Stimulated activated naive CD8-positive, alpha-beta T cell treated with anti-CD3 and anti-CD28 coated beads, Interleukin-15, Interleukin-2, amounts not matched to agents 100 ng/mL and 50 ng/mL, for 24 hours (primary cell): ENCODE data around the gene CATSPER1.

Experiments used
- H3K27ac Mint-ChIP-seq: one replicate; pipeline ENCODE4 v1.8.0; 2021; ENCODE audit warnings: mild to moderate bottlenecking, mixed read lengths
- H3K27me3 Mint-ChIP-seq: one replicate; pipeline ENCODE4 v1.8.0; 2021; ENCODE audit warnings: mixed read lengths
- H3K36me3 Mint-ChIP-seq: one replicate; pipeline ENCODE4 v1.8.0; 2021; ENCODE audit warnings: low read depth, mixed read lengths
- H3K4me1 Mint-ChIP-seq: one replicate; pipeline ENCODE4 v1.8.0; 2021; ENCODE audit warnings: low read depth, mixed read lengths
- H3K4me3 Mint-ChIP-seq: one replicate; pipeline ENCODE4 v1.8.0; 2021; ENCODE audit warnings: mild to moderate bottlenecking, mixed read lengths
- H3K9me3 Mint-ChIP-seq: one replicate; pipeline ENCODE4 v1.8.0; 2021; ENCODE audit warnings: mixed read lengths

The CATSPER1 gene

GRCh38 chr11:66026017-66026529, at the start of gene CATSPER1:
TSS of gene CATSPER1 (minus strand) at chr11:66026479. CDS start at chr11:66026379, 100 bp downstream.
- no peaks in the 10 kb centered on the region for H3K36me3 Mint-ChIP-seq
- H3K27ac Mint-ChIP-seq = no peak within 1 kb of the TSS
- peaks cover 8% of the 10 kb centered on the region for H3K27me3 Mint-ChIP-seq
- H3K4me1 Mint-ChIP-seq = peaks cover 17% of the 10 kb centered on the region
- H3K9me3 Mint-ChIP-seq = no peaks in the 10 kb centered on the region
- H3K4me3 Mint-ChIP-seq = no peak within 1 kb of the TSS

GRCh38 chr11:66075273-66075672, 49.0 kb upstream of the CATSPER1 start:
- H3K4me3 Mint-ChIP-seq = no peak overlapping the region
- no peak overlapping the region for H3K27ac Mint-ChIP-seq
- peaks cover 65% of the 10 kb centered on the region for H3K36me3 Mint-ChIP-seq

GRCh38 chr11:66073669-66074068, 47.4 kb upstream of the CATSPER1 start:
- H3K4me1 Mint-ChIP-seq = peaks cover 68% of the 10 kb centered on the region
- no peaks in the 10 kb centered on the region for H3K27me3 Mint-ChIP-seq
- no peaks in the 10 kb centered on the region for H3K9me3 Mint-ChIP-seq
- no peak overlapping the region for H3K27ac Mint-ChIP-seq
- peaks cover 58% of the 10 kb centered on the region for H3K36me3 Mint-ChIP-seq
- H3K4me3 Mint-ChIP-seq = no peak overlapping the region

More at GRCh38 chr11:66075273-66075672, 49.0 kb upstream of the CATSPER1 start:
- H3K27me3 Mint-ChIP-seq = no peaks in the 10 kb centered on the region
- H3K4me1 Mint-ChIP-seq = peaks cover 74% of the 10 kb centered on the region
- no peaks in the 10 kb centered on the region for H3K9me3 Mint-ChIP-seq

GRCh38 chr11:66072518-66072917, 46.2 kb upstream of the CATSPER1 start:
- Mint-ChIP-seq H3K36me3 (peaks cover 60% of the 10 kb centered on the region), H3K9me3 (no peaks in the 10 kb centered on the region), H3K27ac (peak overlapping the region; percentile 87), H3K4me1 (peaks cover 68% of the 10 kb centered on the region), H3K27me3 (no peaks in the 10 kb centered on the region), H3K4me3 (peak overlapping the region; percentile 90)

- Mint-ChIP-seq H3K4me1 (peaks cover 68% of the 10 kb centered on the region), H3K9me3 (no peaks in the 10 kb centered on the region), H3K36me3 (peaks cover 60% of the 10 kb centered on the region), H3K4me3 (peak overlapping the region; percentile 90), H3K27me3 (no peaks in the 10 kb centered on the region), H3K27ac (peak overlapping the region; percentile 87)
Observed at GRCh38 chr11:66072081-66072480, 45.8 kb upstream of the CATSPER1 start.

GRCh38 chr11:66071381-66071801, 45.1 kb upstream of the CATSPER1 start:
- Mint-ChIP-seq H3K9me3 (no peaks in the 10 kb centered on the region), H3K4me3 (peak overlapping the region; percentile 90), H3K27ac (peak overlapping the region; percentile 87), H3K27me3 (no peaks in the 10 kb centered on the region), H3K4me1 (peaks cover 68% of the 10 kb centered on the region), H3K36me3 (peaks cover 61% of the 10 kb centered on the region)

- Mint-ChIP-seq H3K4me1 (peaks cover 69% of the 10 kb centered on the region), H3K9me3 (no peaks in the 10 kb centered on the region), H3K4me3 (peak overlapping the region; percentile 90), H3K27ac (peak overlapping the region; percentile 87), H3K27me3 (no peaks in the 10 kb centered on the region), H3K36me3 (peaks cover 63% of the 10 kb centered on the region)
Observed at GRCh38 chr11:66070604-66071380, 44.5 kb upstream of the CATSPER1 start.

GRCh38 chr11:66069715-66070603, 43.7 kb upstream of the CATSPER1 start, which contains the start of gene PACS1:
TSS of gene PACS1 (plus strand) at chr11:66070272. CDS start at chr11:66070487, 215 bp downstream.
- Mint-ChIP-seq H3K36me3 (peaks cover 69% of the 10 kb centered on the region), H3K27ac (peak within 1 kb of the TSS; percentile 95), H3K9me3 (no peaks in the 10 kb centered on the region), H3K27me3 (no peaks in the 10 kb centered on the region), H3K4me3 (peak within 1 kb of the TSS; percentile 90), H3K4me1 (peaks cover 73% of the 10 kb centered on the region)

- Mint-ChIP-seq H3K4me1 (peaks cover 71% of the 10 kb centered on the region), H3K27me3 (no peaks in the 10 kb centered on the region), H3K36me3 (peaks cover 71% of the 10 kb centered on the region), H3K9me3 (no peaks in the 10 kb centered on the region), H3K27ac (peak overlapping the region; percentile 95), H3K4me3 (peak overlapping the region; percentile 73)
Observed at GRCh38 chr11:66068923-66069714, 42.8 kb upstream of the CATSPER1 start.

GRCh38 chr11:66068154-66068821, 42.0 kb upstream of the CATSPER1 start:
- Mint-ChIP-seq H3K36me3 (peaks cover 72% of the 10 kb centered on the region), H3K27ac (peak overlapping the region; percentile 95), H3K9me3 (no peaks in the 10 kb centered on the region), H3K4me1 (peaks cover 76% of the 10 kb centered on the region), H3K27me3 (no peaks in the 10 kb centered on the region), H3K4me3 (peak overlapping the region; percentile 73)

- Mint-ChIP-seq H3K36me3 (peaks cover 72% of the 10 kb centered on the region), H3K27ac (peak overlapping the region; percentile 95), H3K4me1 (peaks cover 72% of the 10 kb centered on the region), H3K9me3 (no peaks in the 10 kb centered on the region), H3K4me3 (no peak overlapping the region), H3K27me3 (no peaks in the 10 kb centered on the region)
Observed at GRCh38 chr11:66067640-66068039, 41.4 kb upstream of the CATSPER1 start.

GRCh38 chr11:66066751-66067150, 40.5 kb upstream of the CATSPER1 start:
- peaks cover 70% of the 10 kb centered on the region for H3K36me3 Mint-ChIP-seq
- H3K27ac Mint-ChIP-seq = peak overlapping the region; percentile 95
- no peak overlapping the region for H3K4me3 Mint-ChIP-seq
- no peaks in the 10 kb centered on the region for H3K27me3 Mint-ChIP-seq
- no peaks in the 10 kb centered on the region for H3K9me3 Mint-ChIP-seq
- H3K4me1 Mint-ChIP-seq = peaks cover 66% of the 10 kb centered on the region

- H3K27me3 Mint-ChIP-seq = no peaks in the 10 kb centered on the region
- H3K4me1 Mint-ChIP-seq = peaks cover 76% of the 10 kb centered on the region
- H3K27ac Mint-ChIP-seq = no peak overlapping the region
- H3K9me3 Mint-ChIP-seq = no peaks in the 10 kb centered on the region
- peaks cover 91% of the 10 kb centered on the region for H3K36me3 Mint-ChIP-seq
- no peak overlapping the region for H3K4me3 Mint-ChIP-seq
Observed at GRCh38 chr11:66064571-66064970, 38.3 kb upstream of the CATSPER1 start.

- H3K27ac Mint-ChIP-seq = peak overlapping the region; percentile 50
- H3K4me1 Mint-ChIP-seq = peaks cover 70% of the 10 kb centered on the region
- H3K4me3 Mint-ChIP-seq = no peak overlapping the region
- H3K27me3 Mint-ChIP-seq = no peaks in the 10 kb centered on the region
- peaks cover 93% of the 10 kb centered on the region for H3K36me3 Mint-ChIP-seq
- H3K9me3 Mint-ChIP-seq = no peaks in the 10 kb centered on the region
Observed at GRCh38 chr11:66063900-66064299, 37.6 kb upstream of the CATSPER1 start.
